Kidney (tissue), 14 donors: ENCODE measurements around the gene COPS7A. TPM values are rescaled to one million over a fixed set of nuclear protein-coding genes. Genes with fewer than 3 reads are reported as not detected.

ENCODE experiments used
- DNase-seq, 5 donors: peaks; one replicate each; pipeline ENCODE4 v3.0.0-alpha.2; 2013 to 2020
- FAIRE-seq: peaks from 2 replicates; lab custom pipeline; 2012; peaks lifted over from hg19 to GRCh38; lab: Jason Lieb, UNC
- H3K27ac ChIP-seq, 2 donors: one replicate each; pipeline ENCODE4 v1.7.0; 2013; ENCODE audit warnings: low read depth in 2 of 2, low read length in 2 of 2, inconsistent platforms in 1 of 2
- H3K27me3 ChIP-seq: one replicate; pipeline ENCODE4 v1.7.1; 2013; ENCODE audit warnings: low read length, inconsistent platforms; ENCODE audit not compliant: control insufficient read depth, insufficient read depth
- H3K36me3 ChIP-seq, 3 donors: one replicate each; pipeline versions ENCODE4 v1.7.0 to v1.7.1; 2013; ENCODE audit warnings: low read length in 3 of 3, control low read depth in 1 of 3, inconsistent platforms in 1 of 3; ENCODE audit not compliant: insufficient read depth in 3 of 3, control insufficient read depth in 2 of 3
- H3K4me1 ChIP-seq, 3 donors: one replicate each; pipeline versions ENCODE4 v1.7.0 to v1.7.1; 2013; ENCODE audit warnings: low read length in 3 of 3, inconsistent platforms in 1 of 3, low read depth in 1 of 3; ENCODE audit not compliant: control insufficient read depth in 2 of 3, insufficient read depth in 2 of 3
- H3K4me3 ChIP-seq, 3 donors: one replicate each; pipeline versions ENCODE4 v1.7.0 to v1.8.1; 2013; ENCODE audit warnings: low read length in 3 of 3, control low read depth in 1 of 3, inconsistent platforms in 1 of 3
- H3K9ac ChIP-seq, 3 donors: one replicate each; pipeline versions ENCODE4 v1.7.0 to v1.7.1; 2013; ENCODE audit warnings: low read length in 3 of 3, control low read depth in 1 of 3, inconsistent platforms in 1 of 3
- H3K9me3 ChIP-seq, 3 donors: one replicate each; pipeline versions ENCODE4 v1.7.0 to v1.7.1; 2013; ENCODE audit warnings: low read length in 3 of 3, control low read depth in 1 of 3, inconsistent platforms in 1 of 3; ENCODE audit not compliant: control insufficient read depth in 2 of 3, insufficient read depth in 1 of 3
- CTCF ChIP-seq: IDR thresholded peaks from 3 replicates; pipeline ENCODE4 v1.5.1; 2012; ENCODE audit warnings: mild to moderate bottlenecking, moderate library complexity, borderline replicate concordance; ENCODE audit not compliant: insufficient read depth; ENCODE audit errors: extremely low read depth
- intact Hi-C: fragments of 100-400 bp; cut with DNase I; formaldehyde crosslinking; loops from one replicate; pipeline ENCODE4 v1.11.1; 2022
- polyA plus RNA-seq: library from polyadenylated mRNA; stranded (reverse); fragments of 350-450 nt; fragmentation: Illumina TruSeq; extraction: RNeasy Lipid Tissue Mini Kit (QIAGEN cat#74804); gene quantifications from one replicate; pipeline ENCODE4 v1.2.3, GENCODE V29; 2014; ENCODE audit warnings: low read depth, low replicate concordance; ENCODE audit not compliant: insufficient read depth
- total RNA-seq: library from RNA; stranded (reverse); fragmentation: NEBNext Ultra II Directional; extraction: Animal tissue kit (Norgen Biotek cat#: 25700); gene quantifications from one replicate; pipeline ENCODE4 v1.2.1, GENCODE V29; 2021
- donor health status: control.
- donor health status: control.
- donor health status: control.
- donor health status: control.
- donor health status: control.
- donor health status: DM: yes; HTN: yes; CAD: no.
- donor health status: Normal renal cell carcinoma (clear cell type).

Gene COPS7A
- total and polyA plus RNA-seq, 2 donors from 2014 or later: 71.9 to 94.1 TPM

- no peak for TF ChIP-seq CTCF
- H3K4me1 ChIP-seq: no peaks in the 10 kb centered on the region
- no peaks in the 10 kb centered on the region for H3K27me3 ChIP-seq
- H3K27ac ChIP-seq: no peak overlapping the region
- no peak overlapping the region for H3K9ac ChIP-seq
- H3K9me3 ChIP-seq: no peaks in the 10 kb centered on the region
- intact Hi-C loops: no loop called here
- FAIRE-seq (no peak), DNase-seq (no peak)
- H3K36me3 ChIP-seq: no peaks in the 10 kb centered on the region
- no peak overlapping the region for H3K4me3 ChIP-seq
Observed at GRCh38 chr12:6716874-6717437, 6.9 kb upstream of the COPS7A start.

- DNase-seq: no peak
- Histone ChIP-seq H3K9me3 (no peaks in the 10 kb centered on the region), H3K36me3 (no peaks in the 10 kb centered on the region), H3K27ac (no peak overlapping the region), H3K4me3 (no peak overlapping the region), H3K27me3 (no peaks in the 10 kb centered on the region), H3K9ac (no peak overlapping the region), H3K4me1 (peaks cover 0 to 9% (median 4%) of the 10 kb centered on the region in 3 donors)
- no peak for TF ChIP-seq CTCF
- no peak for FAIRE-seq
- intact Hi-C loops: no loop called here
Observed at GRCh38 chr12:6722863-6723262, 983 bp upstream of the COPS7A start.

GRCh38 chr12:6724409-6724797 is 557 bp downstream of the COPS7A start:
- FAIRE-seq (no peak), DNase-seq (peak in 3 of 5 donors; percentile 32 to 76 (median 49))
- intact Hi-C loops: no loop called here
- Histone ChIP-seq H3K9me3 (no peaks in the 10 kb centered on the region), H3K36me3 (peaks cover 4 to 14% (median 5%) of the 10 kb centered on the region in 3 donors), H3K4me1 (peaks cover 0 to 9% (median 4%) of the 10 kb centered on the region in 3 donors), H3K27me3 (no peaks in the 10 kb centered on the region), H3K9ac (peak overlapping the region; percentile 0 to 84 (median 72)), H3K4me3 (peak overlapping the region; percentile 79 to 96 (median 86)), H3K27ac (peak overlapping the region; percentile 66 to 88)
- no peak for TF ChIP-seq CTCF
